Stimulated activated naive CD8-positive, alpha-beta T cell treated with anti-CD3 and anti-CD28 coated beads, Interleukin-15, amount 100 ng/mL, for 72 hours (primary cell): ENCODE measurements around the gene PLAAT1.

Experiments used
- ATAC-seq: fragments of 150-1000 bp; cut with Tn5 transposase; 2 replicates; pipeline ENCODE4 v1.10.0; 2021; ENCODE audit warnings: mild to moderate bottlenecking, moderate library complexity
- DNase-seq, 2 donors: peaks; one replicate each; pipeline ENCODE4 v3.0.0; 2021 to 2022
- H3K27ac Mint-ChIP-seq, 2 donors: one replicate each; pipeline ENCODE4 v1.8.0; 2022; ENCODE audit warnings: mild to moderate bottlenecking in 2 of 2, mixed read lengths in 2 of 2, moderate library complexity in 2 of 2
- H3K27me3 Mint-ChIP-seq: one replicate; pipeline ENCODE4 v1.8.0; 2022; ENCODE audit warnings: mixed read lengths
- H3K4me1 Mint-ChIP-seq: one replicate; pipeline ENCODE4 v1.8.0; 2022; ENCODE audit warnings: mild to moderate bottlenecking, mixed read lengths
- H3K4me3 Mint-ChIP-seq, 2 donors: one replicate each; pipeline ENCODE4 v1.8.0; 2022; ENCODE audit warnings: mild to moderate bottlenecking in 2 of 2, mixed read lengths in 2 of 2, moderate library complexity in 1 of 2
- H3K9me3 Mint-ChIP-seq, 2 donors: one replicate each; pipeline ENCODE4 v1.8.0; 2022; ENCODE audit warnings: mixed read lengths in 2 of 2

Gene PLAAT1

GRCh38 chr3:193240850-193241706 is at the start of gene PLAAT1:
Gene PLAAT1 (plus strand): TSS chr3:193241222. CDS start chr3:193255651, 14,429 bp downstream.
- Mint-ChIP-seq H3K27ac (no peak within 1 kb of the TSS), H3K9me3 (peaks cover 0 to 8% of the 10 kb centered on the region in 2 donors), H3K4me3 (peak within 1 kb of the TSS; percentile 59 to 62), H3K27me3 (peaks cover 41% of the 10 kb centered on the region), H3K4me1 (peaks cover 5% of the 10 kb centered on the region)
- ATAC-seq (peak; percentile 79), DNase-seq (peak; percentile 8 to 13)

GRCh38 chr3:193194371-193194770 is 46.7 kb upstream of the PLAAT1 start:
- Mint-ChIP-seq H3K27ac (no peak overlapping the region), H3K4me1 (no peaks in the 10 kb centered on the region), H3K4me3 (no peak overlapping the region), H3K9me3 (no peaks in the 10 kb centered on the region), H3K27me3 (no peaks in the 10 kb centered on the region)
- DNase-seq (no peak), ATAC-seq (no peak)

- no peak overlapping the region for H3K27ac Mint-ChIP-seq
- DNase-seq (no peak), ATAC-seq (no peak)
- no peaks in the 10 kb centered on the region for H3K4me1 Mint-ChIP-seq
- no peaks in the 10 kb centered on the region for H3K9me3 Mint-ChIP-seq
- no peaks in the 10 kb centered on the region for H3K27me3 Mint-ChIP-seq
- no peak overlapping the region for H3K4me3 Mint-ChIP-seq
These were observed 44.3 kb upstream of the PLAAT1 start for GRCh38 chr3:193196746-193197145.

GRCh38 chr3:193207290-193208273 is 33.4 kb upstream of the PLAAT1 start:
- H3K9me3 Mint-ChIP-seq, result no peaks in the 10 kb centered on the region
- H3K27ac Mint-ChIP-seq, result no peak overlapping the region
- no peak for ATAC-seq
- H3K4me1 Mint-ChIP-seq, result no peaks in the 10 kb centered on the region
- no peak for DNase-seq
- no peak overlapping the region for H3K4me3 Mint-ChIP-seq
- no peaks in the 10 kb centered on the region for H3K27me3 Mint-ChIP-seq

GRCh38 chr3:193210618-193211017 is 30.4 kb upstream of the PLAAT1 start:
- DNase-seq (no peak), ATAC-seq (no peak)
- no peak overlapping the region for H3K4me3 Mint-ChIP-seq
- H3K9me3 Mint-ChIP-seq, result no peaks in the 10 kb centered on the region
- H3K27ac Mint-ChIP-seq, result no peak overlapping the region
- H3K4me1 Mint-ChIP-seq, result no peaks in the 10 kb centered on the region
- H3K27me3 Mint-ChIP-seq, result no peaks in the 10 kb centered on the region

GRCh38 chr3:193211173-193211572 is 29.8 kb upstream of the PLAAT1 start:
- H3K27me3 Mint-ChIP-seq, result no peaks in the 10 kb centered on the region
- no peaks in the 10 kb centered on the region for H3K9me3 Mint-ChIP-seq
- H3K4me1 Mint-ChIP-seq, result no peaks in the 10 kb centered on the region
- no peak overlapping the region for H3K4me3 Mint-ChIP-seq
- no peak overlapping the region for H3K27ac Mint-ChIP-seq
- DNase-seq, result no peak
- no peak for ATAC-seq

- no peak for ATAC-seq
- H3K4me1 Mint-ChIP-seq, result no peaks in the 10 kb centered on the region
- H3K9me3 Mint-ChIP-seq, result no peaks in the 10 kb centered on the region
- no peak overlapping the region for H3K27ac Mint-ChIP-seq
- DNase-seq, result no peak
- no peak overlapping the region for H3K4me3 Mint-ChIP-seq
- H3K27me3 Mint-ChIP-seq, result peaks cover 1% of the 10 kb centered on the region
These were observed 29.0 kb upstream of the PLAAT1 start for GRCh38 chr3:193211984-193212383.

- no peak overlapping the region for H3K27ac Mint-ChIP-seq
- H3K4me3 Mint-ChIP-seq, result no peak overlapping the region
- no peak for ATAC-seq
- DNase-seq, result no peak
- H3K4me1 Mint-ChIP-seq, result no peaks in the 10 kb centered on the region
- peaks cover 5% of the 10 kb centered on the region for H3K27me3 Mint-ChIP-seq
- no peaks in the 10 kb centered on the region for H3K9me3 Mint-ChIP-seq
These were observed 28.2 kb upstream of the PLAAT1 start for GRCh38 chr3:193212844-193213243.

- Mint-ChIP-seq H3K27ac (no peak overlapping the region), H3K4me3 (no peak overlapping the region), H3K27me3 (peaks cover 5% of the 10 kb centered on the region), H3K4me1 (no peaks in the 10 kb centered on the region), H3K9me3 (no peaks in the 10 kb centered on the region)
- no peak for DNase-seq
- ATAC-seq, result no peak
These were observed 26.6 kb upstream of the PLAAT1 start for GRCh38 chr3:193214445-193214844.

GRCh38 chr3:193225302-193226125 is 15.5 kb upstream of the PLAAT1 start:
- DNase-seq (no peak), ATAC-seq (no peak)
- no peaks in the 10 kb centered on the region for H3K4me1 Mint-ChIP-seq
- H3K9me3 Mint-ChIP-seq, result no peaks in the 10 kb centered on the region
- H3K27me3 Mint-ChIP-seq, result peaks cover 25% of the 10 kb centered on the region
- no peak overlapping the region for H3K4me3 Mint-ChIP-seq
- no peak overlapping the region for H3K27ac Mint-ChIP-seq

GRCh38 chr3:193228206-193228605 is 12.8 kb upstream of the PLAAT1 start:
- H3K4me1 Mint-ChIP-seq, result no peaks in the 10 kb centered on the region
- no peak overlapping the region for H3K4me3 Mint-ChIP-seq
- no peak for DNase-seq
- H3K27ac Mint-ChIP-seq, result no peak overlapping the region
- H3K9me3 Mint-ChIP-seq, result no peaks in the 10 kb centered on the region
- peaks cover 25% of the 10 kb centered on the region for H3K27me3 Mint-ChIP-seq
- ATAC-seq, result no peak

GRCh38 chr3:193229851-193230420 is 11.1 kb upstream of the PLAAT1 start:
- Mint-ChIP-seq H3K9me3 (no peaks in the 10 kb centered on the region), H3K4me3 (no peak overlapping the region), H3K27ac (no peak overlapping the region), H3K4me1 (no peaks in the 10 kb centered on the region), H3K27me3 (peaks cover 27% of the 10 kb centered on the region)
- no peak for ATAC-seq
- DNase-seq, result no peak

- Mint-ChIP-seq H3K27me3 (peaks cover 26% of the 10 kb centered on the region), H3K4me1 (no peaks in the 10 kb centered on the region), H3K4me3 (no peak overlapping the region), H3K9me3 (no peaks in the 10 kb centered on the region), H3K27ac (no peak overlapping the region)
- ATAC-seq (no peak), DNase-seq (no peak)
These were observed 10.4 kb upstream of the PLAAT1 start for GRCh38 chr3:193230610-193231009.

- H3K27me3 Mint-ChIP-seq, result peaks cover 20% of the 10 kb centered on the region
- H3K9me3 Mint-ChIP-seq, result no peaks in the 10 kb centered on the region
- ATAC-seq, result no peak
- H3K27ac Mint-ChIP-seq, result no peak overlapping the region
- no peak for DNase-seq
- H3K4me3 Mint-ChIP-seq, result no peak overlapping the region
- no peaks in the 10 kb centered on the region for H3K4me1 Mint-ChIP-seq
These were observed 9.8 kb upstream of the PLAAT1 start for GRCh38 chr3:193231201-193231600.

- peaks cover 31% of the 10 kb centered on the region for H3K27me3 Mint-ChIP-seq
- no peak overlapping the region for H3K27ac Mint-ChIP-seq
- ATAC-seq (no peak), DNase-seq (no peak)
- H3K4me3 Mint-ChIP-seq, result no peak overlapping the region
- H3K4me1 Mint-ChIP-seq, result peaks cover 5% of the 10 kb centered on the region
- no peaks in the 10 kb centered on the region for H3K9me3 Mint-ChIP-seq
These were observed 4.4 kb upstream of the PLAAT1 start for GRCh38 chr3:193236599-193236998.
